ENCODE data around the gene HERC4.

- TF ChIP-seq POLR2A (IDR thresholded peaks at IDR 0.05) (no peak), POLR2AphosphoS5 (IDR thresholded peaks at IDR 0.05) (no peak)
Measured at GRCh38 chr10:67924136-67924535, 150.9 kb downstream of the HERC4 start.

Measured in breast epithelium (tissue), 3 donors.